WTC11 (cell line): ENCODE measurements around the gene SYT1. TPM values are rescaled to one million over a fixed set of nuclear protein-coding genes. Genes with fewer than 3 reads are reported as not detected.

Experiments used
- ATAC-seq: fragments of 200-7000 bp; cut with Tn5 transposase; 2 replicates; pipeline ENCODE4 v1.10.0; 2021; ENCODE audit warnings: mild to moderate bottlenecking, moderate library complexity
- CTCF ChIA-PET: fragments of 300-600 bp; sonication (Branson Sonifier 250); formaldehyde crosslinking; loops from one replicate; lab custom pipeline; 2021; ENCODE audit warnings: antibody characterized with exemption; lab: Charles Lee
- POLR2A ChIA-PET: fragments of 350-600 bp; sonication (Branson Sonifier 250); formaldehyde crosslinking; loops from one replicate; lab custom pipeline; 2021; ENCODE audit warnings: antibody characterized with exemption; lab: Charles Lee
- DNase-seq: peaks from one replicate; pipeline ENCODE4 v3.0.0; 2021; ENCODE audit warnings: low spot score
- H3K27ac Mint-ChIP-seq: 2 replicates; pipeline ENCODE4 v1.8.0; 2021; ENCODE audit warnings: mixed read lengths
- H3K27me3 Mint-ChIP-seq: 2 replicates; pipeline ENCODE4 v1.8.0; 2021; ENCODE audit warnings: low read depth, mild to moderate bottlenecking, moderate library complexity, mixed read lengths
- H3K36me3 Mint-ChIP-seq: 2 replicates; pipeline ENCODE4 v1.8.0; 2021; ENCODE audit warnings: mixed read lengths
- H3K4me1 Mint-ChIP-seq: 2 replicates; pipeline ENCODE4 v1.8.0; 2022; ENCODE audit warnings: mixed read lengths
- H3K4me3 Mint-ChIP-seq: 2 replicates; pipeline ENCODE4 v1.8.0; 2021; ENCODE audit warnings: mild to moderate bottlenecking, moderate library complexity, mixed read lengths
- H3K9me3 Mint-ChIP-seq: 2 replicates; pipeline ENCODE4 v1.8.0; 2021; ENCODE audit warnings: mixed read lengths
- AFF4 ChIP-seq: sonication (generic); formaldehyde crosslinking; IDR thresholded peaks from 2 replicates; pipeline ENCODE4 v1.8.1; 2023; ENCODE audit warnings: mild to moderate bottlenecking, missing genetic modification reagents, borderline replicate concordance
- CTCF ChIP-seq: fragments of 200-600 bp; IDR thresholded peaks from 2 replicates; pipeline ENCODE4 v1.8.0; 2022; ENCODE audit warnings: antibody characterized with exemption
- E2F5 ChIP-seq: sonication (generic); formaldehyde crosslinking; IDR thresholded peaks from 2 replicates; pipeline ENCODE4 v1.8.1; 2022; ENCODE audit warnings: mild to moderate bottlenecking, moderate library complexity, missing genetic modification reagents
- EMX1 ChIP-seq: fragments of 250-450 bp; sonication (Bioruptor Pico); IDR thresholded peaks from 2 replicates; pipeline ENCODE4 v1.8.0; 2021; ENCODE audit warnings: mild to moderate bottlenecking
- FOXJ3 ChIP-seq: sonication (generic); formaldehyde crosslinking; IDR thresholded peaks from 2 replicates; pipeline ENCODE4 v1.9.0; 2021; ENCODE audit warnings: missing genetic modification reagents, mild to moderate bottlenecking, borderline replicate concordance
- FOXK1 ChIP-seq: sonication (generic); formaldehyde crosslinking; IDR thresholded peaks from 2 replicates; pipeline ENCODE4 v1.8.0; 2022; ENCODE audit warnings: mild to moderate bottlenecking, moderate library complexity, missing genetic modification reagents
- GABPB1 ChIP-seq: sonication (generic); formaldehyde crosslinking; IDR thresholded peaks from 2 replicates; pipeline ENCODE4 v1.8.1; 2023; ENCODE audit warnings: mild to moderate bottlenecking, missing genetic modification reagents
- HMGA2 ChIP-seq: fragments of 250-450 bp; sonication (Bioruptor Pico); IDR thresholded peaks from 2 replicates; pipeline ENCODE4 v1.4.0; 2021; ENCODE audit warnings: mild to moderate bottlenecking, moderate library complexity
- JAZF1 ChIP-seq: fragments of 250-450 bp; sonication (Bioruptor Pico); IDR thresholded peaks from 2 replicates; pipeline ENCODE4 v1.9.0; 2021; ENCODE audit warnings: moderate library complexity, mild to moderate bottlenecking, inconsistent platforms
- MYBL2 ChIP-seq: sonication (generic); formaldehyde crosslinking; IDR thresholded peaks from 2 replicates; pipeline ENCODE4 v1.8.1; 2023; ENCODE audit warnings: mild to moderate bottlenecking, moderate library complexity, missing genetic modification reagents
- NFATC4 ChIP-seq: fragments of 250-450 bp; sonication (Bioruptor Pico); IDR thresholded peaks from 2 replicates; pipeline ENCODE4 v1.9.0; 2021; ENCODE audit warnings: mild to moderate bottlenecking
- NR2C2 ChIP-seq: sonication (generic); formaldehyde crosslinking; IDR thresholded peaks from 2 replicates; pipeline ENCODE4 v1.8.0; 2022; ENCODE audit warnings: mild to moderate bottlenecking, missing genetic modification reagents
- SOX15 ChIP-seq: fragments of 250-450 bp; sonication (Bioruptor Pico); IDR thresholded peaks from 2 replicates; pipeline ENCODE4 v1.9.0; 2021; ENCODE audit warnings: mild to moderate bottlenecking
- TEAD1 ChIP-seq: sonication (generic); formaldehyde crosslinking; IDR thresholded peaks from 2 replicates; pipeline ENCODE4 v1.8.0; 2022; ENCODE audit warnings: mild to moderate bottlenecking, missing genetic modification reagents
- ZBTB21 ChIP-seq: sonication (generic); formaldehyde crosslinking; IDR thresholded peaks from 2 replicates; pipeline ENCODE4 v1.8.1; 2023; ENCODE audit warnings: mild to moderate bottlenecking, missing genetic modification reagents, borderline replicate concordance
- ZNF263 ChIP-seq: sonication (generic); formaldehyde crosslinking; IDR thresholded peaks from 2 replicates; pipeline ENCODE4 v1.8.1; 2022; ENCODE audit warnings: low read depth, mild to moderate bottlenecking, moderate library complexity, missing genetic modification reagents
- ZNF317 ChIP-seq: sonication (generic); formaldehyde crosslinking; IDR thresholded peaks from 2 replicates; pipeline ENCODE4 v1.8.1; 2023; ENCODE audit warnings: low read depth, mild to moderate bottlenecking, moderate library complexity, missing genetic modification reagents, borderline replicate concordance
- ZNF416 ChIP-seq: fragments of 250-450 bp; sonication (Bioruptor Pico); IDR thresholded peaks from 2 replicates; pipeline ENCODE4 v1.9.0; 2021; ENCODE audit warnings: mild to moderate bottlenecking, inconsistent platforms
- ZNF512 ChIP-seq: sonication (generic); formaldehyde crosslinking; IDR thresholded peaks from 2 replicates; pipeline ENCODE4 v1.8.1; 2022; ENCODE audit warnings: missing genetic modification reagents, borderline replicate concordance
- ZSCAN18 ChIP-seq: fragments of 250-450 bp; sonication (Bioruptor Pico); IDR thresholded peaks from 2 replicates; pipeline ENCODE4 v2.1.2; 2022; ENCODE audit warnings: mild to moderate bottlenecking, moderate library complexity
- total RNA-seq: library from RNA; stranded (reverse); gene quantifications from 3 replicates; pipeline ENCODE4 v1.2.3, GENCODE V29; 2021
- TF ChIP-seq, protein P1 (sequence below): sonication (generic); formaldehyde crosslinking; IDR thresholded peaks from 2 replicates; pipeline ENCODE4 v1.8.0; 2022; ENCODE audit warnings: mild to moderate bottlenecking, missing genetic modification reagents
- TF ChIP-seq, protein P2 (sequence below): sonication (generic); formaldehyde crosslinking; conservative IDR thresholded peaks from 2 replicates; pipeline ENCODE4 v1.8.1; 2023; ENCODE audit warnings: mild to moderate bottlenecking, low read depth, missing genetic modification reagents, moderate library complexity

Gene SYT1
- total RNA-seq, 1 experiment from 2014 or later = 45.2 TPM

GRCh38 chr12:79451365-79451764 lies 586.8 kb downstream of the SYT1 start:
- no peak for DNase-seq
- H3K4me1 Mint-ChIP-seq = peaks cover 32% of the 10 kb centered on the region
- TF ChIP-seq JAZF1 (CRISPR knock-in tag) = no peak
- no peak for TF ChIP-seq AFF4 (CRISPR knock-in tag)
- no peak for TF ChIP-seq EMX1
- TF ChIP-seq, protein P1, sequence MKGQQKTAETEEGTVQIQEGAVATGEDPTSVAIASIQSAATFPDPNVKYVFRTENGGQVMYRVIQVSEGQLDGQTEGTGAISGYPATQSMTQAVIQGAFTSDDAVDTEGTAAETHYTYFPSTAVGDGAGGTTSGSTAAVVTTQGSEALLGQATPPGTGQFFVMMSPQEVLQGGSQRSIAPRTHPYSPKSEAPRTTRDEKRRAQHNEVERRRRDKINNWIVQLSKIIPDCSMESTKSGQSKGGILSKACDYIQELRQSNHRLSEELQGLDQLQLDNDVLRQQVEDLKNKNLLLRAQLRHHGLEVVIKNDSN (CRISPR knock-in tag) = no peak
- no peak for TF ChIP-seq MYBL2 (CRISPR knock-in tag)
- no peak for TF ChIP-seq ZSCAN18 (CRISPR knock-in tag)
- no peak for TF ChIP-seq ZNF512 (CRISPR knock-in tag)
- no peak for TF ChIP-seq FOXJ3 (CRISPR knock-in tag)
- TF ChIP-seq TEAD1 (CRISPR knock-in tag) = no peak
- TF ChIP-seq ZNF317 (CRISPR knock-in tag) = no peak
- TF ChIP-seq FOXK1 = no peak
- TF ChIP-seq ZNF263 (CRISPR knock-in tag) = no peak
- no peak for TF ChIP-seq GABPB1 (CRISPR knock-in tag)
- TF ChIP-seq, protein P2, sequence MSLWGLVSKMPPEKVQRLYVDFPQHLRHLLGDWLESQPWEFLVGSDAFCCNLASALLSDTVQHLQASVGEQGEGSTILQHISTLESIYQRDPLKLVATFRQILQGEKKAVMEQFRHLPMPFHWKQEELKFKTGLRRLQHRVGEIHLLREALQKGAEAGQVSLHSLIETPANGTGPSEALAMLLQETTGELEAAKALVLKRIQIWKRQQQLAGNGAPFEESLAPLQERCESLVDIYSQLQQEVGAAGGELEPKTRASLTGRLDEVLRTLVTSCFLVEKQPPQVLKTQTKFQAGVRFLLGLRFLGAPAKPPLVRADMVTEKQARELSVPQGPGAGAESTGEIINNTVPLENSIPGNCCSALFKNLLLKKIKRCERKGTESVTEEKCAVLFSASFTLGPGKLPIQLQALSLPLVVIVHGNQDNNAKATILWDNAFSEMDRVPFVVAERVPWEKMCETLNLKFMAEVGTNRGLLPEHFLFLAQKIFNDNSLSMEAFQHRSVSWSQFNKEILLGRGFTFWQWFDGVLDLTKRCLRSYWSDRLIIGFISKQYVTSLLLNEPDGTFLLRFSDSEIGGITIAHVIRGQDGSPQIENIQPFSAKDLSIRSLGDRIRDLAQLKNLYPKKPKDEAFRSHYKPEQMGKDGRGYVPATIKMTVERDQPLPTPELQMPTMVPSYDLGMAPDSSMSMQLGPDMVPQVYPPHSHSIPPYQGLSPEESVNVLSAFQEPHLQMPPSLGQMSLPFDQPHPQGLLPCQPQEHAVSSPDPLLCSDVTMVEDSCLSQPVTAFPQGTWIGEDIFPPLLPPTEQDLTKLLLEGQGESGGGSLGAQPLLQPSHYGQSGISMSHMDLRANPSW = no peak
- TF ChIP-seq ZNF416 (CRISPR knock-in tag) = no peak
- no peak for TF ChIP-seq NR2C2 (CRISPR knock-in tag)
- TF ChIP-seq, all 79 proteins: peak for 0
- Mint-ChIP-seq H3K27me3 (no peaks in the 10 kb centered on the region), H3K27ac (peak overlapping the region; percentile 52; the same call in 1 of the 2 replicates), H3K36me3 (no peaks in the 10 kb centered on the region), H3K4me3 (no peak overlapping the region), H3K9me3 (no peaks in the 10 kb centered on the region)
- ChIA-PET CTCF (no interaction called here), POLR2A (no interaction called here)
- ATAC-seq = no peak

DNA sequence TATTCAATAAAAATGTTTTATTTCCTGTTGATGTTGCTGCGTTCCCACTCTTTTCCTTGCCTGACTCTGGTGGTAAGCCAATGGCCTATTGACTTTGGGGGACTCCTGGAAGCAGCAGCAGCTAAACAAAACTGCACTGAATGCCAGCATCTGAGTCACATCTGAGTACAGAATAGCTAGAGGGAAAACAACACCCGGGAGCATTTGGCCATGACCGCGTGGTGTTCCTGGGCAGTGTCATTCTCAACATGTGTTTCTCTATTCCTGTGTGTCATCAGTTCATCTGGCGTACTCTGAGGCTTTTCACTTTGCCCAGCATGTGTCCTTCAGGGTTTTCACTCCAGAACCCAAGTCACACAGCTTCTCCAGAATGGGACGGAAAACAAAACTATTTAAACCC lies 587.4 kb downstream of the SYT1 start:
- Mint-ChIP-seq H3K27me3 (no peaks in the 10 kb centered on the region), H3K27ac (peak overlapping the region; percentile 52), H3K36me3 (no peaks in the 10 kb centered on the region), H3K4me1 (peaks cover 32% of the 10 kb centered on the region), H3K9me3 (no peaks in the 10 kb centered on the region), H3K4me3 (no peak overlapping the region)
- DNase-seq (no peak), ATAC-seq (no peak)
- CTCF ChIA-PET = no interaction called here
- POLR2A ChIA-PET = no interaction called here
- TF ChIP-seq E2F5 (CRISPR knock-in tag) (no peak), ZBTB21 (no peak), HMGA2 (CRISPR knock-in tag) (no peak), CTCF (no peak), MYBL2 (CRISPR knock-in tag) (no peak), NFATC4 (CRISPR knock-in tag) (no peak), SOX15 (no peak)
